Measurements from ENCODE around the gene SHROOM3. TPM values are rescaled to one million over a fixed set of nuclear protein-coding genes. Genes with fewer than 3 reads are reported as not detected.
"Not testable (repeated sequence)": the region's sequence is repeated elsewhere in the genome, so short reads cannot be mapped to it uniquely, and the experiment has no call there.

The SHROOM3 gene
- total RNA-seq, 2 experiments from 2014 or later, result 0.04 TPM; not detected in 1

- Mint-ChIP-seq H3K27ac (no peak overlapping the region), H3K4me3 (no peak overlapping the region), H3K4me1 (no peaks in the 10 kb centered on the region), H3K36me3 (ENCODE audit: low read depth) (no peaks in the 10 kb centered on the region), H3K9me3 (ENCODE audit: low read depth) (no peaks in the 10 kb centered on the region), H3K27me3 (peaks cover 5% of the 10 kb centered on the region)
- intact Hi-C loops (cut with DNase I, micrococcal nuclease), result no loop called here
- DNase-seq (no peak), ATAC-seq (no peak)
- ChIA-PET CTCF (no interaction called here), POLR2A (no interaction called here)
Measured at GRCh38 chr4:76607846-76608245, 172.8 kb downstream of the SHROOM3 start.

- POLR2A ChIA-PET; CTCF ChIA-PET; H3K36me3 Mint-ChIP-seq (ENCODE audit: low read depth); intact Hi-C loops (cut with DNase I, micrococcal nuclease); H3K4me1 Mint-ChIP-seq; DNase-seq; H3K4me3 Mint-ChIP-seq; H3K27ac Mint-ChIP-seq; ATAC-seq; H3K9me3 Mint-ChIP-seq (ENCODE audit: low read depth); H3K27me3 Mint-ChIP-seq: not testable (repeated sequence)
Measured at GRCh38 chr4:76608549-76608948, 173.5 kb downstream of the SHROOM3 start.

- ATAC-seq (no peak), DNase-seq (no peak)
- Mint-ChIP-seq H3K4me1 (no peaks in the 10 kb centered on the region), H3K9me3 (ENCODE audit: low read depth) (no peaks in the 10 kb centered on the region), H3K27me3 (peaks cover 3% of the 10 kb centered on the region), H3K36me3 (ENCODE audit: low read depth) (no peaks in the 10 kb centered on the region), H3K4me3 (no peak overlapping the region), H3K27ac (no peak overlapping the region)
- CTCF ChIA-PET, result no interaction called here
- intact Hi-C loops (cut with DNase I, micrococcal nuclease), result no loop called here
- POLR2A ChIA-PET, result no interaction called here
Measured at GRCh38 chr4:76610751-76611547, 175.9 kb downstream of the SHROOM3 start.

GRCh38 chr4:76611616-76612207, 176.7 kb downstream of the SHROOM3 start:
- ChIA-PET POLR2A (no interaction called here), CTCF (no interaction called here)
- H3K27me3 Mint-ChIP-seq, result peaks cover 6% of the 10 kb centered on the region
- no peaks in the 10 kb centered on the region for H3K4me1 Mint-ChIP-seq
- no peak for ATAC-seq
- H3K36me3 Mint-ChIP-seq (ENCODE audit: low read depth), result no peaks in the 10 kb centered on the region
- intact Hi-C loops (cut with DNase I, micrococcal nuclease), result no loop called here
- DNase-seq, result no peak
- no peak overlapping the region for H3K4me3 Mint-ChIP-seq
- H3K9me3 Mint-ChIP-seq (ENCODE audit: low read depth), result no peaks in the 10 kb centered on the region
- no peak overlapping the region for H3K27ac Mint-ChIP-seq

- DNase-seq, result no peak
- Mint-ChIP-seq H3K27ac (no peak overlapping the region), H3K36me3 (ENCODE audit: low read depth) (no peaks in the 10 kb centered on the region), H3K4me1 (no peaks in the 10 kb centered on the region), H3K9me3 (ENCODE audit: low read depth) (no peaks in the 10 kb centered on the region), H3K4me3 (no peak overlapping the region), H3K27me3 (peaks cover 6% of the 10 kb centered on the region)
- no peak for ATAC-seq
- intact Hi-C loops (cut with DNase I, micrococcal nuclease), result no loop called here
- CTCF ChIA-PET, result no interaction called here
- POLR2A ChIA-PET, result no interaction called here
Measured at GRCh38 chr4:76614589-76614988, 179.6 kb downstream of the SHROOM3 start.

GRCh38 chr4:76615999-76616398, 181.0 kb downstream of the SHROOM3 start:
- POLR2A ChIA-PET, result no interaction called here
- DNase-seq (no peak), ATAC-seq (no peak)
- peaks cover 12% of the 10 kb centered on the region for H3K27me3 Mint-ChIP-seq
- H3K27ac Mint-ChIP-seq, result no peak overlapping the region
- no peaks in the 10 kb centered on the region for H3K36me3 Mint-ChIP-seq (ENCODE audit: low read depth)
- H3K4me3 Mint-ChIP-seq, result no peak overlapping the region
- H3K9me3 Mint-ChIP-seq (ENCODE audit: low read depth), result no peaks in the 10 kb centered on the region
- CTCF ChIA-PET, result no interaction called here
- intact Hi-C loops (cut with DNase I, micrococcal nuclease), result no loop called here
- no peaks in the 10 kb centered on the region for H3K4me1 Mint-ChIP-seq

GRCh38 chr4:76616526-76616925, 181.5 kb downstream of the SHROOM3 start:
- ChIA-PET POLR2A (no interaction called here), CTCF (no interaction called here)
- ATAC-seq (no peak), DNase-seq (no peak)
- Mint-ChIP-seq H3K4me1 (no peaks in the 10 kb centered on the region), H3K27ac (no peak overlapping the region), H3K4me3 (no peak overlapping the region), H3K27me3 (peaks cover 9% of the 10 kb centered on the region), H3K9me3 (ENCODE audit: low read depth) (no peaks in the 10 kb centered on the region), H3K36me3 (ENCODE audit: low read depth) (no peaks in the 10 kb centered on the region)
- intact Hi-C loops (cut with DNase I, micrococcal nuclease), result no loop called here

- no peaks in the 10 kb centered on the region for H3K9me3 Mint-ChIP-seq (ENCODE audit: low read depth)
- ChIA-PET CTCF (interaction anchor here (0.6 kb wide), 1 partner anchor 68 kb away, joined by 6 read pairs; no protein-coding TSS in a partner anchor), POLR2A (interaction anchor here (0.7 kb wide), 1 partner anchor 12 kb away, joined by 8 read pairs; no protein-coding TSS in a partner anchor)
- no peaks in the 10 kb centered on the region for H3K4me1 Mint-ChIP-seq
- ATAC-seq, result no peak
- H3K36me3 Mint-ChIP-seq (ENCODE audit: low read depth), result no peaks in the 10 kb centered on the region
- no peak overlapping the region for H3K27ac Mint-ChIP-seq
- no peak overlapping the region for H3K4me3 Mint-ChIP-seq
- H3K27me3 Mint-ChIP-seq, result peaks cover 18% of the 10 kb centered on the region
- no peak for DNase-seq
- intact Hi-C loops (cut with DNase I, micrococcal nuclease), result no loop called here
Measured at GRCh38 chr4:76620723-76621468, 185.9 kb downstream of the SHROOM3 start.

GRCh38 chr4:76622126-76622525, 187.1 kb downstream of the SHROOM3 start:
- Mint-ChIP-seq H3K9me3 (ENCODE audit: low read depth) (no peaks in the 10 kb centered on the region), H3K36me3 (ENCODE audit: low read depth) (no peaks in the 10 kb centered on the region), H3K4me3 (no peak overlapping the region), H3K27me3 (peaks cover 17% of the 10 kb centered on the region), H3K27ac (no peak overlapping the region), H3K4me1 (no peaks in the 10 kb centered on the region)
- intact Hi-C loops (cut with DNase I, micrococcal nuclease), result no loop called here
- ChIA-PET CTCF (interaction anchor here (0.7 kb wide), 1 partner anchor 136 kb away, joined by 4 read pairs; no protein-coding TSS in a partner anchor), POLR2A (no interaction called here)
- ATAC-seq, result no peak
- DNase-seq, result no peak

- peaks cover 17% of the 10 kb centered on the region for H3K27me3 Mint-ChIP-seq
- no peaks in the 10 kb centered on the region for H3K9me3 Mint-ChIP-seq (ENCODE audit: low read depth)
- CTCF ChIA-PET, result interaction anchor here (0.7 kb wide), 1 partner anchor 135 kb away, joined by 4 read pairs; no protein-coding TSS in a partner anchor
- H3K4me3 Mint-ChIP-seq, result no peak overlapping the region
- H3K36me3 Mint-ChIP-seq (ENCODE audit: low read depth), result no peaks in the 10 kb centered on the region
- POLR2A ChIA-PET, result no interaction called here
- intact Hi-C loops (cut with DNase I, micrococcal nuclease), result no loop called here
- ATAC-seq, result no peak
- DNase-seq, result no peak
- H3K27ac Mint-ChIP-seq, result no peak overlapping the region
- no peaks in the 10 kb centered on the region for H3K4me1 Mint-ChIP-seq
Measured at GRCh38 chr4:76622717-76623116, 187.7 kb downstream of the SHROOM3 start.

GRCh38 chr4:76623217-76624045, 188.4 kb downstream of the SHROOM3 start:
- intact Hi-C loops (cut with DNase I, micrococcal nuclease), result no loop called here
- Mint-ChIP-seq H3K9me3 (ENCODE audit: low read depth) (no peaks in the 10 kb centered on the region), H3K36me3 (ENCODE audit: low read depth) (no peaks in the 10 kb centered on the region), H3K4me1 (no peaks in the 10 kb centered on the region), H3K27ac (no peak overlapping the region), H3K27me3 (peaks cover 20% of the 10 kb centered on the region), H3K4me3 (no peak overlapping the region)
- POLR2A ChIA-PET, result no interaction called here
- ATAC-seq, result no peak
- no peak for DNase-seq
- CTCF ChIA-PET, result no interaction called here
